Activated T-cell treated with anti-CD3 and anti-CD28 coated beads, Interleukin-2, amount 50 U/mL, for 1 hour (primary cell): ENCODE measurements around the gene RPL18.
"Not testable (repeated sequence)": the region's sequence is repeated elsewhere in the genome, so short reads cannot be mapped to it uniquely, and the experiment has no call there.

Experiments used
- DNase-seq: peaks from one replicate; pipeline ENCODE4 v3.0.0-alpha.2; 2020

RPL18 gene

DNA sequence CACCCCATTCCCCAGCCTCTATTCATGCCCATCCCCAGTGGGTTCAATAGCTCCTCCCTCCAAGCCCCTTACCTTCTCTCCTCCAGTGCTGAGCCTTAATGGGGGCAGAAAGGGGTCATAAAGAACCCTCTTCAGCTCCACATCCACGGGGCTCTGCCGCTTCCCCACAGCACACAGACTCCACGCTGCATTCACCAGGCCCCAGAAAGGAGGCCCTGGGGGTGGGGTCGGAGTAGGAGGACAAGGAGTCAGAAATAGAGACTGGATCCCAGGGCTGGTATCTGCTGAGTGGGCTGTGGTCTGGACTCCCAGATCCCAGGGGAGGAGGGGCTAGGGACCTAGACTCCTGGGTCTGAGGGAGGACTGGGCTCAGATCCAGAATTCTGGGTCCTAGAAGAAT, 25.4 kb upstream of the RPL18 start:
- no peak for DNase-seq

DNA sequence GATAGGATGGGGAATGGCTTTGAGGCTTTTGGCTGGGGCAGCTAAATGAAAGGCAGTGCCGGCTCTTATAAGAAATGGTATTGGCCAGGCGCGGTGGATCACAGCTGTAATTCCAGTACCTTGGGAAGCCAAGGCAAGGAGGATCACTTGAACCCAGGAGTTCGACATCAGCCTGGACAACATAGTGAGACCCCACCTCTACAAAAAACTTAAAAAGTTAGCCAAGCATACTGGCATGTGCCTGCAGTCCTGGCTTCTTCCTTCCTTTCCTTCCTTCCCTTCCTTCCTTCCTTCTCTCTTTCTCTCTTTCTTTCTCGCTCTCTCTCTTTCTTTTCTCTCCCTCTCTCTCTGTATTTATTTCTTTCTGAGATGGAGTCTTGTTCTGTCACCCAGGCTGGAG, 23.9 kb upstream of the RPL18 start:
- DNase-seq, result no peak

DNA sequence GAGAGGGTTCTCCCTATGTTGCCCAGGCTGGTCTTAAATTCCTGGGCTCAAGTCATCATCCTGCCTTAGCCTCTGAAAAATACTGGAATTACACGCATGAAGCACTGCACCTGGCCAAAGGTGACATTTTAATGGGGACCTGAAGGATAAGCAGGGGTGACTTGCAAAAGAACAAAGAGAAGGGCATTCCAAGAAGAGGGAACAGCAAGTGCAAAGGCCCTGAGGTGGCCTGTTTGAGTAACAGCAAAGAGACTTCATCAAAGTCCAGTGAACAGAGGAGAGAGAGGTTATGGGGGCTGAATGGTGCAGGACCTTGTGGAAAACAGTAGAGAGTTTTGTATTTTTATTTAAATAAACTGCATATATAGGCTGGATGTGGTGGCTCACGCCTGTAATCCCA, 22.9 kb upstream of the RPL18 start:
- DNase-seq, result no peak

DNA sequence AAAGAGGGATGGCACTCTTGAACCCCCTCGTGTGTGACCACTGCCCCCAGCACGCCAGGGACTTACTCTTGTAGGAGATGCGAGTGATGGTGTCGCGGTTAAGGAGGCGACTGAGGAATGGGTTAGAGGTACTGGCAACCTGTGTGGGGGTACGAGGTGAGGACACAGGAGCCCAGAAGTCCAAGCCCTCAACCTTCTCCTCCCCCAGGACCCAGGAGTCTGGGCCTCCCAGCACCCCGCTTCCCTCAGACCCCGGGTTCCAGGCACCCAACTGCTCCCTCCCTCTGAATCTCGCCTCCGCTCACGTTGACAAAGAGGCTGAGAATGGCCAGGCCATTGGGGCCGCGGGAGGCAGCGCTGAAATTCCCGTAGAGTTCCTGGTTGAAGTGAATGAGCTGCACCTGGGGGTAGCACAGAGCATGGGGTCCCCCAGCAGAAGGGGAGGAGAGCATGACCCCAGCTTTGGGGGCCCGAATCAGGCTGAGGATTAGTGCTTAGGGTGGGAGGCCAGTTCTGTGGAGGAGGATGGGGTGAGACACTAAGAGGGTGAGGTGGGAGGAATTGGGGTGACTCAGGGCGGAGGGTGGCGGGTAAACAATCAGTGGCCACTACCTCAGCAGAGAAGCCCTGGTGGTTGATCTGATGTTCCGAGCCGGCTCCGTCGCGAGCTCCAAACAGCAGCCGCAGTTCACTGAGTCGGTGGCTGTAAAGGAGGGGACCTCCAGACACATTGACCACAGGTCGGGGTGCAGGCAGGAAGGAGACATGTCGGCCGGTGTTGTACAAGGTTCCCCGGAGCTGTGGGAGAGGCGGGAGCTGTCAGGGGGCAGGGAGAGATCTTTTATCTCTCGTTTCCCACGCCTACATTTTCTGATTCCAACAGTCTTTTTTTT, 20.8 kb upstream of the RPL18 start:
- DNase-seq, result no peak

DNA sequence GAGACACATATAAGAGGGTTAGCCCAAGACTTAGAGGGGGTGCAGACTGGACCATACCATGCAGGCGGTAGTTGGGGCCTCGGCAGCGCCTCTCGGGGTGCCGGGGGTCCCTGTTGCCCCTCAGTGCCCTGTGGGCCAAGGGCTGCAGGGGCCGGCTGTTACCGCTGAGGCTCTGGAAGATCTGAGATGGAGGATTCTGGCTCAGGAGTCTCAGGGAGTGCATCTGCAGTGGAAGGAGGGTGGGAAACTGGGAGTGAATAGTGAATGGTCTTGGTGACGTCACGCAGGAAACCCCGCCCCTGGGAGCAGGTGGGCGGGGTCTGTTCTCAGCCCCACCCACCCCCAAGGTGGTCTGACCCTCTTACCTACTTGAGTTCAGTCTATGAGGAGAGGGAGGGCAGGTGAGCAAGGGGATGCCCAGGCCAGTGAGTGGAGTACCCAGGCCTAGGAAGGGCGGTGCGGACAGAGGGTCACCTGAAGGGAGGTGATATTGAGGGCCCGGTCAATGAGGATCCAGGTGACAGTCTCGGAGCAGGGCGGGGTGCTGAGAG, 19.9 kb upstream of the RPL18 start:
- no peak for DNase-seq

DNA sequence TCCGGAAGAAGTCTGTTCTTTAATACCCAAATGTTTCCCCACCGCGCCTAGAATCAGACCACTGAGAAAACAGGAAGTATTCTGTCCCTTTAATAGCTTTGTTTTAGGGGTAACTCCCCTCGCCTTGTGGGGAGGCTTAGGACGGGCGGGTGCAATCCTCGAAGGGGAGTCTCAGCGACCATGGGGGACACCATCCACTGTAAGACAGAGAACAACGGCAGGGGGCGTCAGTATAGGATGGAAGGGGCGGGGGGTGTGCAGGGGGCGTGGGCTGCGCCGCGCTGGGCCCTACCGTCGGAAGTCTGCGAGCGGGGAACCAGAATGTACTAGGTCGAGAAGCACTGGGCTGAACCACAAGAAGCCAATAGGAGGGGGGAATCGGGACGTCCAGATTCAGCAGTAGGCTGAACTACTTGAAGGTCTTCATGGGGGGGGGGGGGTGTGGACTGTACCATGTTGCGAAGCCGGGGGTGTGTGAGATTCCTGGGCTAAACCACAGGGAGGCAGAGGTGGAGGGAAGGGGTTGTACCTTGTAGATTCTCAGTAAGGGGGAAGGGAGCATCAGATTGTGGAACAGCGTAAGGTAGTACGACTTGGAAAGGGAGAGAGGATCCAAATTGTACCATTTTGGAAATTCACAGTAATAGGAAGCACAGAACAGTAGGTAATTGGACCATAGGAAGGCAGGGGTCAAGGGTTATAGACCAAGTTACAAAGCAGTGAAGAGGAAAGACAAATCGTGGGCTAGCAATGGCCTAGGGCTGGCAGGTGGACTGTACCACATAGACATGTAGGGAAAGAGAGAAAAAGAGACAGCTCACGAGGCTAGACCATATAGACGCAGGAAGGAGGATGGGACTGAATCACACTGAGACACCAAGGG, 19.2 kb upstream of the RPL18 start:
- DNase-seq, result peak; percentile 82

DNA sequence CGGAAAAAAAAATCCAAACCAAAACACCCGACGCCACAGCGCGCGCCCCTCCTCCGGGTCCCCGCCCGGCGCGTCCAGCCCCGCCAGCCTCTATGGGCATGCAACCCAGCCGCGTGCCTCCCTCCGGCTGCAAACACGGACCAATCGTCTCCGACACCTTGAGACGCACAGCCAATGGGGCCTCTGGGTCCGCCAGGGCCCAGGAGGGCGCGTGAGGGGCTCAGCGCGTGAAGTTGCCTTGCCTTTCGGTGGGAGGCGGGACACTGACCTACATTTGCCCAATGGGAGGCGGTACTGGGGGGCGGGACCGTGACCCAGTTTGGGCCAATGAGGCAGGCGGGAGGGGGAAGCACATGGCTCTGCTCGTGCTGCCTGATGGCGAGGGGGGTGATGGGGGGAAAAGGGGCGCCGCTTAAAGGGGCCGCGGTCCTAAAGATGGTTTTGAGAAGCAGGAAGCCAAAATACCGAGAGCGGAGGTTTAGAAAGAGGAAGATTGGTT, 18.5 kb upstream of the RPL18 start:
- peak; percentile 99 for DNase-seq

DNA sequence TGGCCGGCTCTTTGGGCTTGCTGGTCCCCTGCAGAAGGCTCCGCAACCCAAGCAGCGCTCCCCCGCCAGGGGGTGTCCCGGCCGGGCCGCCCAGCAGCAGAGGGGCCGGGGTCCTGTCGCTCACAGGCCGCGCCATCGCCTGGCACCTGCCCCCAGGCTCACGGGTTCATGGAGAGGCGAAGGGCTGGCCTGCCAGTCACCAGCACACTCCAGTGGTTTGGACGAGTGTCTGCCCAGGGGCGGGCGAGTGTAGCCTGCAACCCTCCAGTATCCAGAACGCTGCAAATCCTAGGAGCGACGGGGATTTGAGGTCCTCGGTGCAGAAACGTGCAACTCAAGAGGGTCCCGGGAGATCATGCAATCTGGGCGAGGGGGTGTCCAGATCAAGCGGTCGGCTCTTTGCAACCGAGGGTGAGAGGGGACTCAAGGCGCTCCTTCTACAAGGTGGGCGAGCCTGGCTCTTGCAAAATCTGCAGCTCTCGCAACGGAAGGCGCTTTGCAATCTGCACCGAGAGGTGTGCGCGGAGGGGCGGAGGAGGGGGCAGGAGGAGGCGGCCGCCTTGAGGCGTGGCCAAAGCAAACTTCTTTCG, 18.0 kb upstream of the RPL18 start, which contains the start of gene DBP:
Gene DBP, minus strand, starts transcription at position 521 of the 590 bp plus-strand sequence. Its CDS starts 385 bp downstream, at position 136.
- DNase-seq, result no peak

DNA sequence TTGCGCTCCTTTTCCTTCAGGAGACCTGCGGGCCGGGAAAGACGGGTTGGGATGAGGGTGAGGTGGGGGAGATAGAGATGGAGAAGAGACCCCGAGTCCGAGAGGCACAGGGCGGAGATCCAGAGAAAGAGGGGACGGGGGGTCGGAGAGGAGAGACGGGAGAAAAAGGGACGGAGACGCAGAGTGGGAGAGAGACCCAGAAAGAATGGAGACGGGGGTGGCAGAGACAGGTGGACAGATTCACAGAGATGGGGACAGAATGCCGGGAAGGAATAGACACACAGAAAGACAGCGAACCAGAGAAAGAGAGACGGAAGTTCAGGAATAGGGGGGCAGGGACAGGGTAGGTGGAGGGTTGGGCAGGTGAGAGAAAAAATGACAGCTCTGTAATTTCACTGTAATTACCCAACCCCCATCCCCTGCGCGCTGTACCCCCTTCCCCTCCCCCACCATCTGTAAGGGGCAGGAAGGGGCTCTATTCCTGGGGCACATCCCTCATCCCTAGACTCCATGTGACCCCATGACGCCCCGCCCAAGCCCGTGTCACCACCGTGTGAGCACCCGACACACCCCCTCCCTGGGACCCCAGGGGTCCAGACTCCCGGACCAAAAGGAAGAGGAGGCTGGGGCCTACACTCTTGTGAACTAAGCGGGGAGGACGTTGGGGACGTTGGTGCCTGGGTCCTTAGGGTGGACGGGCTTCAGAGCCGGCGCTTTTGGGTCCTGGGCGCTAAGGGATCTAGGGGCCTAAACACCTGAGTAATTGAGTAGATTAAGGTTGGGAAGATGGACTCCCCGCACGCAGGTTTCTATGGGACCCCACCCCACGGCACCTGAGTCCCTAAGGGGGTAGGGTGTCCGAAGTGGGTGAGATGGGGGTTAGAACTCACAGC, 17.2 kb upstream of the RPL18 start:
- DNase-seq, result no peak

DNA sequence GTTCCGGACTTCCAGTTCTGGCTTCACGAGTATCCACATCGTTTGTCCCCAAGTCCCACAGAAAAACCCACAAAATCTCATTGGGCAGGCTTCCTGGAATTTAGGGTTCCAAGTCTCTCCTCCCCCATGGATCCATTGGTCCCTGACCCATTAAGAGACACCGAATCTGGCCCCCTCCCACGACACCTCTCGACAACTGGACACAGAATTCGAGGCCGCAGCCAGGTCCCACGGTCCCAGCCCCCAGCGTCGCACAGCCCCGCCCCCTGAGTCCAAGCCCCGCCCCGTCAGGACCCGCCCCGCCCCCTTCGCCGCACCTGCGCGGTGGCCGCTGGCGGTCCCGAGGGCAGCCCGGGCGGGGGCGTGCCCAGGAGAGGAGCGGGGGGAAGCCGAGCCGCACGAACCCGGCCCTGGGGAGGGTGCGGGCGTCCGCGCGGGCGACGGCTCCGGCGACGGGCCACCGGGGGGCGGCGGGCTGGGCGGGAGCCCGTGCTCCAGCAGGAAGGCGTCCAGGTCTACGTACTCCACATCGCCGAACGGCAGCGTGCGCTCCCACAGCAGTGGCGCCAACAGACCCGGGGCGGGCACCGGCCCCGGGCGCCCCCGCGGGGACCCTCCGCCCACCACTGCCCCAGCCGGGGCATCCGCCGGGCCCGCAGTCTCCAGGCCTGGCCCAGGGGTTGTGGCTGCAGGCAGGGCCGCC, 16.4 kb upstream of the RPL18 start:
- peak; percentile 80 for DNase-seq

DNA sequence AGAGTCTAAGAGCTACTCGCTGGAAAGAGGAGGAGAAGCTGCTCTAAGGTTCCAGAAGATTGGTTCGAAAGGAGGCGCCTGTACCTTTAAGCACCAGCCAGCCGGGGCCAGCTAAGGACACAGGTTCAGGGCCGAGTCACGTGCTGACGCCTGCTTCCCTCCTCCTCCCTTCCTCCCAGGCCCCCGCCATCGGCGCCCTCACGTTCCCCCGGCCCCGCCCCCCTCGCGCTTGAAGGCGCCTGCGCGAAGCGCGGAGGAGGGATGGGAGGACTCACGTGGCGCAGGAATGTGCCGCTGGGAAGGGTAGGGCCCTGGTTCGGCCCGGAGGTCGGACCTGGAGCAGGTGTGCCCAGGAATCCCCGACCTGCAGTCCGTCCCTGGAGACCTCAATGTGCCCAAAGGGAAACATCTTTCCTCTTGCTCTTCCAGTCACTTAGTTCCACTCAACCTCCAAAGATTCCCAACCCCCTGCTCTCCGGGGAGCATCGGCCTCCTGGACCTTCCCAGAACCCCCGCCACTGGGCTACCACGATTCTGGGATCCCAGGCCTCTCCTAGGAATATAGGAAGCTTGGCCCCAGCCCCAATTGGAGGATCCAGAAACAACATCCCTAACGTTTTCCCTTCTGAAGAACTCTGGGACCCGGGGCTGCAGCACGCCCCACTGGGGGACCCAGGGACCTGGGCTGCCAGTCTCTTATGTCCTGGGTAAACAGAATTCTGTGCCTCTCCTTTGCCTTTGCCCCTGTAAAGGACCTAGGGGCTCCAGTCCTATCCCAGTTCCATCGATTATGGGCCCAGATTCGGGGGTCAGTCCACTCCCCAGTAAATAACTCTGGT, 15.7 kb upstream of the RPL18 start:
- peak; percentile 92 for DNase-seq

DNA sequence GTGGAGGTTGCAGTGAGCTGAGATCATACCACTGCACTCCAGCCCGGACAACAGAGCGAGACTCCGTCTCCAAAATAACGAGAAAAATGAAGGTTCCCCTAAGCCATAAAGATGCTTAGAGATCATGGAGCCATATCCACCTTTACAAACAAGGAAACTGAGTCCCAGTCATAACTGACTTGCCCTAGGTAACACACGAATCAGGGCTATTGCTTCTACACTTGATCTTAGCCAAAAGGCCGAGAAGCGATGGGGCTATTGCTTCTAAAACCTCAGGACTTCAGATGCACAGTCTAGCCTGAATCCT, 15.0 kb upstream of the RPL18 start:
- no peak for DNase-seq

DNA sequence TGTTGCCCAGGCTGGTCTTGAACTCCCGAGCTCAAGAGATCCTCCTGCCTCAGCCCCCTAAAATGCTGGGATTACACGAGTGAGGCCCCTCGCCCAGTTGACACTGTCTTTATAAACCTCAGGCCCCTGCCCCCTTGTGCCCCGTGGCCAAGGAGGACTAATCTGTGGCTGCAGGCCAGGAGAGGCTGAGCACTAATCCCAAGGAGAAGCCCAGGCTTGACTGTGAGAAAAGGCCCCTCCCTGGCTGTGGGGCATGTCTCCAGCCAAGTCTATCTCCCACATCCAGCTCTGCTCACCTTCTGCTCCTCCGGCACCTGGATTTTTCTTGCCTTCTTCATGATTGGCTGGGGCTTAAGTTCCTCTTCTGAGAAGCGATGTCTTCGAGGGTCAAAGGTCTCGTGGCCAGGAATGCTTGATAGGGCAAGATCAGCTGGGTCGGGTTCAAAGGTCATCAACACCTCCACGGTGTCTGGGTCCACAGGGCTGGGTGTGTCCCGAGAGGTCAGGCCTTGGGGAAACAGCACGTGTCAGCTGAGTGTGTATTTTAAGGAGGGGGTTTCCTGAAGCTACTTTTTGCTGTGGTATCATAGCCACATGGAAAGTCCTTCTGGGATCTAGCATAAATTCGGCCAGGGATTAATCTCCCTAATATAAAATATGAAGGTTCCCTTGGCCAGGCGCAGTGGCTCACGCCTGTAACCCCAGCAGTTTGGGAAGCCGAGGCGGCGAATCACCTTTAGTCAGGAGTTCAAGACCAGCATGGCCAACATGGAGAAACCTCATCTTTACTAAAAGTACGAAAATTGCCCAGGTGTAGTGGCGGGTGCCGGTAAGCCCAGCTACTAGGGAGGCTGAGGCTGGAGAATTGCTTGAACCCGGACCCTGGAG, 14.4 kb upstream of the RPL18 start:
- no peak for DNase-seq

DNA sequence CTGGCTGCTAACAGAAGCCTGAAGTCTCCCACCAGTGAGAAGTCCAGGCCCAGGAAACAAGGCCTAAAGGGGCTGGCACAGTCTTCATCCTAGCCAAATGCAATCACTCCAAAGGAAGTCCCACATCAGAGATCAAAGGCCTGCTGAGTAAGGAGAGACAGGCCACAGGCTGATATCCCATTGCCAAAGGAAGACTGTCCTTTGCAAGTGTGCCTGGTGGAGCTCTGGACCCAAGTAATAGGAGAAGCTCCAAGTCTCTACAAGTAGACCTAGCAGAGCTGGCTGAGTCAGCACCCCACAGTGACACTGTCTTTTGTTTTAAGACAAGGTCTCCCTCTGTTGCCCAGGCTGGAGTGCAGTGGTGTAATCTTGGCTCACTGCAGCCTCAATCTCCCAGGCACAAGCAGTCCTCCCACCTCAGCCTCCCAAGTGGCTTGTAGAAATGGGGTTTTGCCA, 13.7 kb upstream of the RPL18 start:
- no peak for DNase-seq

DNA sequence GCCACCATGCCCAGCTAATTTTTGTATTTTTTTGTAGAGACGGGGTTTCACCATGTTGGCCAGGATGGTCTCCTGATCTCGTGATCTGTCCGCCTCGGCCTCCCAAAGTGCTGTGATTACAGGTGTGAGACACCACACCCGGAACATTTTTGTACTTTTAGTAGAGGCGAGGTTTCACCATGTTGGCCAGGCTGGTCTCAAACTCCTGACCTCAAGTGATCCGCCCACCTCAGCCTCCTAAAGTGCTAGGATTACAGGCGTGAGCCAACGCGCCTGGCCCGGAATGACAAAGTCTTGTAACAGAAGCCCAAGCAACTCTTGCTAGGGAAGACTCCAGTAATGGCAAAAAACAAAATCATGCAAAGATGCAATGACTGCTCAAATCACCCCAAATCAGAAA, 13.3 kb upstream of the RPL18 start:
- not testable (repeated sequence) for DNase-seq

DNA sequence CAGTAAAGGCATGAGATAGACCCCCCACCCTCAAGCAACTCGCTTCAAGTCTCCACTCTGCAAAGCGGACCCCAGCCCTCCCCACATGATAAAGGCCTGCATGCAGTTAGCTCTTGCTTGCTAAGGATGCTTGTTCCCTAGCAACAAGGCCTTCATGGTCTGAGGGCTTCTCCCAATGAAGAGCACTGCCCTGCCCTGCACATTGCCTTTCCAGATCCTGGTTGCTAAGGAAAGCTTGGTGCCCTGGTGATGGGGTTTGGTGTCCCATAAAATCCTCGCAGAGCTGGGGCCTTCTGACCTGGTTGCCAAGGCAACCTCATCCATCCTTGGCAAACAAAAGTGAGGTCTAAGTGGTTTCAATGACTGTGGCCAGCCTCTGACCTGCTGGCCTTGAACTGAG, 12.2 kb upstream of the RPL18 start:
- DNase-seq, result no peak

DNA sequence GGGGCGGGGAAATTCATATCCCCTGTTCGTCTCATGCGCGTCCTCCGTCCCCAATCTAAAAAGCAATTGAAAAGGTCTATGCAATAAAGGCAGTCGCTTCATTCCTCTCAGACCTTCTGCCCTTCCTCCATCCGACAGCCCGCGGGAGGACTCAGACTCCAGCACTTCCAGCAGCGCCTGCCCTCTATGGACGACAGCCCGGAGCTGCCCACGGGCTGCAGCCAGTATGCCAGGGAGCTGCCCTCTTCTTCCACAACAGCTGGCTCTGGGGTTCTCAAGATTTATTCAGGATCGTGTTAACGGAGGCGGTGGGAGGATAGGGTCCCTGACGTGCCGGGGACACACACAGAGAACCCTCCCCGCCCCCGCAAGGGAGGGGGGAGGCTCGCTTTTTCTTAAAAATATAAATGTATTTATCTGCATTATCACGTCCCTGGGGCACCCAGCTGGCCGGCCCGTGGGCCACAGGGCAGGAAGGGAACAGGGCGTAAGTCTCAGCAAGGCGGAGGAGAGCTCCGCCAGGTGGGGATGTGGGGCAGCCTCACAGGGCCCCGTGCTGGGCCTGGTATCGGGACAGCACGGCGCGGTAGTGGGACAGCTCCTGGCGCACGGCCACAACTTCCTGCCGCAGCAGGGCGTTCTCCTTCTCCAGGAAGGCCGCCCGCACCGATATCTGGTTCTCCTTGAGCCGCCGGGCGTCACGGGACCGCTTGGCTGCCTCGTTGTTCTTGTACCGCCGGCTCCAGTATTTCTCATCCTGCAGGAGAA, 11.5 kb upstream of the RPL18 start:
- no peak for DNase-seq

DNA sequence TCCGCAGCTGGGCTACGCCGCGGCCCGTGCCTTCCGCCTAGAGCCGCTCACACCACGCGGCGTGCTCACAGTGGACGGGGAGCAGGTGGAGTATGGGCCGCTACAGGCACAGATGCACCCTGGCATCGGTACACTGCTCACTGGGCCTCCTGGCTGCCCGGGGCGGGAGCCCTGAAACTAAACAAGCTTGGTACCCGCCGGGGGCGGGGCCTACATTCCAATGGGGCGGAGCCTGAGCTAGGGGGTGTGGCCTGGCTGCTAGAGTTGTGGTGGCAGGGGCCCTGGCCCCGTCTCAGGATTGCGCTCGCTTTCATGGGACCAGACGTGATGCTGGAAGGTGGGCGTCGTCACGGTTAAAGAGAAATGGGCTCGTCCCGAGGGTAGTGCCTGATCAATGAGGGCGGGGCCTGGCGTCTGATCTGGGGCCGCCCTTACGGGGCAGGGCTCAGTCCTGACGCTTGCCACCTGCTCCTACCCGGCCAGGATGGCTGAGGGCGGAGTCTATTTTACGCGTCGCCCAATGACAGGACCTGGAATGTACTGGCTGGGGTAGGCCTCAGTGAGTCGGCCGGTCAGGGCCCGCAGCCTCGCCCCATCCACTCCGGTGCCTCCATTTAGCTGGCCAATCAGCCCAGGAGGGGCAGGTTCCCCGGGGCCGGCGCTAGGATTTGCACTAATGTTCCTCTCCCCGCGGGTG, 10.8 kb upstream of the RPL18 start:
- no peak for DNase-seq
